Measurements from ENCODE around the gene MINDY4. TPM values are rescaled to one million over a fixed set of nuclear protein-coding genes. Genes with fewer than 3 reads are reported as not detected.

MINDY4 gene
- 1.5 and 2.5 TPM in 2 replicates for total RNA-seq (2014; rRNA removed; shearing (Covaris generic); ENCODE audit: low replicate concordance)

DNA sequence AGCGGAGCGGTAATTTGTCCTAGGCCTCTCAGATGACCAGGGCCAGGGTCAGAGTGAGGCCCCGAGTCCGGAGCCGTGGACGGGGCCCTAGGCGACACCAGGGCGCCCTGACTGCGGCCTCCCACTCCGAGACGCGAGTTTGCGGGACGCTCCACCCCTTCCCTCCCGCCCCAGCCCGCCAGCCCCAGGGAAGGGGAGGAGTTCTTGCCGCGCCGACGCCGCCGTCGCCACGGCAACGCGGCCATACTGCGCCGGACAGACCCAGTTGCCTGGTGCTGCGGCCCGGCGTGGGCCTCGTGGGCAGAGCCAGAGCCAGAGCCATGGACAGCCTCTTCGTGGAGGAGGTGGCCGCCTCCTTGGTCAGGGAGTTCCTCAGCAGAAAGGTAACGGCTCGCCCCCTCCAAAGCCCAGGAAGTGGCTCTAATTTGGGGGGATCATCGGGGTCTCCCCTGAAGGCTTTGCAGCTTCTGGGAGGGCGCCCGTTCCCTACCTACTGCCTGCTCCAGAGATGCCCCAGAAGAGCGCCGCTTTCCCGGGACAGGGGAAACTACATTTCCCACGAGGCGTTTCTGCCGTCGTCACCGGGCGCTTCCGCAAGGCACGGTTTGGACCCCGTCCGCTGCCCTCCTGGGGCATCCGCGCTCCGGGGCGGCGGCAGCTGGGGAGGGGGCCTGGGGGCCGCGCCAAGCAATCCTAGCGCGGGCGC is at the start of gene MINDY4:
Gene MINDY4, plus strand, starts transcription at position 244 of the 706 bp plus-strand sequence. Its CDS starts 77 bp downstream, at position 321.
- Histone ChIP-seq H3K27ac (ENCODE audit: low read length) (no peak within 1 kb of the TSS), H4K20me1 (ENCODE audit: insufficient read depth, low read depth, low read length) (peaks cover 13% of the 10 kb centered on the region), H3K9me3 (ENCODE audit: low read length) (no peaks in the 10 kb centered on the region), H3K4me3 (ENCODE audit: low read length) (peak within 1 kb of the TSS; percentile 79), H3K4me2 (ENCODE audit: low read depth, low read length, poor library complexity, severe bottlenecking) (peak within 1 kb of the TSS; percentile 83), H3K79me2 (ENCODE audit: low read length) (no peaks in the 10 kb centered on the region), H3K9ac (ENCODE audit: low read length) (peak within 1 kb of the TSS; percentile 76), H3K4me1 (ENCODE audit: low read length) (peaks cover 13% of the 10 kb centered on the region), H3K9me2 (replicated peaks; ENCODE audit: insufficient read depth, low read length) (no peaks in the 10 kb centered on the region), H3K27me3 (ENCODE audit: low read length) (no peaks in the 10 kb centered on the region), H3K36me3 (ENCODE audit: insufficient read depth, low read length) (no peaks in the 10 kb centered on the region), H2AFZ (ENCODE audit: low read length) (peak within 1 kb of the TSS; percentile 80)
- DNase-seq = peak; percentile 89

DNA sequence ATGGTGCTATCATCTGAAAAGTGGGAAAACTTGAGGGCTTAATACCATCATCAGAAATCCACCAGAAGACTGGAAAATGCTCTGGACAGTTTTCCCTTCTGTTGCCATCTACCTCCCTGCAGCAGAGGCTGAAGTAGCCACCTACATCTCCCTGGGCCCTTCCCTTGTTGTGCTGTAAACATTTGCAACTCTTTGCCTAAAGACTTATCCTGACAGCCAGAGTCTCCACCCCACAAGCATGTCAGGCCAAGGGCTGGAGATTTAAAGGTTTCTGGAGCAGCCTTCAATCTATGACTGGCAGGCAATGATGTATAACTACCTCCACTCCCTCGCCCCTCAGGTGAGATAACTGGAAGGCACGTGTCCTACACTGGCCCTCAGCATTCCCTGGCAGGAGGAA is 49.0 kb upstream of the MINDY4 start:
- Histone ChIP-seq H3K27ac (ENCODE audit: low read length) (no peak overlapping the region), H3K79me2 (ENCODE audit: low read length) (no peaks in the 10 kb centered on the region), H4K20me1 (ENCODE audit: insufficient read depth, low read depth, low read length) (no peaks in the 10 kb centered on the region), H3K4me1 (ENCODE audit: low read length) (peaks cover 11% of the 10 kb centered on the region), H3K36me3 (ENCODE audit: insufficient read depth, low read length) (no peaks in the 10 kb centered on the region), H3K9ac (ENCODE audit: low read length) (no peak overlapping the region), H3K4me2 (ENCODE audit: low read depth, low read length, poor library complexity, severe bottlenecking) (no peak overlapping the region), H2AFZ (ENCODE audit: low read length) (no peak overlapping the region), H3K27me3 (ENCODE audit: low read length) (no peaks in the 10 kb centered on the region), H3K4me3 (ENCODE audit: low read length) (no peak overlapping the region), H3K9me2 (replicated peaks; ENCODE audit: insufficient read depth, low read length) (no peaks in the 10 kb centered on the region), H3K9me3 (ENCODE audit: low read length) (no peaks in the 10 kb centered on the region)
- no peak for DNase-seq

- Histone ChIP-seq H3K36me3 (ENCODE audit: insufficient read depth, low read length) (no peaks in the 10 kb centered on the region), H3K27ac (ENCODE audit: low read length) (no peak overlapping the region), H3K4me1 (ENCODE audit: low read length) (peaks cover 16% of the 10 kb centered on the region), H3K9me3 (ENCODE audit: low read length) (no peaks in the 10 kb centered on the region), H3K4me3 (ENCODE audit: low read length) (no peak overlapping the region), H4K20me1 (ENCODE audit: insufficient read depth, low read depth, low read length) (no peaks in the 10 kb centered on the region), H3K9me2 (replicated peaks; ENCODE audit: insufficient read depth, low read length) (no peaks in the 10 kb centered on the region), H3K4me2 (ENCODE audit: low read depth, low read length, poor library complexity, severe bottlenecking) (no peak overlapping the region), H2AFZ (ENCODE audit: low read length) (no peak overlapping the region), H3K27me3 (ENCODE audit: low read length) (no peaks in the 10 kb centered on the region), H3K9ac (ENCODE audit: low read length) (no peak overlapping the region), H3K79me2 (ENCODE audit: low read length) (no peaks in the 10 kb centered on the region)
- no peak for DNase-seq
These were observed 48.5 kb upstream of the MINDY4 start for GRCh38 chr7:30722671-30723070.

DNA sequence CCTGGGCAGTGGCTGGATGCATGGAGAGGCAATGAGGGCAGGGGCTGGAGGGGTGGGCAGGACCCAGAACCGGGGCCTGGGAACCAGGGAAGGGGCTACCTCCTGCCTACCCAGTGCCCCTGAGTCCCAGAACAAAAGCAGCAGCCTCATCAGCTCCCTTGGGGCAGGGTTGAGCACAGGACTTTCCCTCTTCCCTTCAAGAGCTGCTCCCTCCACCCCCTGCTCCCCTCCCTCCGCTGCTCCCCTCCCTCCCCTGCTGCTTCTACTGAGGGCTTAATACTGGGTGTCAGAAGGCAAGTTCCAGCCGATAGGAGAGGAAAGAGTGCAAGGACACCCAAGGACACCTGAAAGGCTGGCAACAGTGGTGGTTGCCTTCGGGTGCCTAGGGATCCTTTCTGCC is 47.4 kb upstream of the MINDY4 start:
- Histone ChIP-seq H3K9ac (ENCODE audit: low read length) (no peak overlapping the region), H3K4me1 (ENCODE audit: low read length) (peaks cover 25% of the 10 kb centered on the region), H3K9me2 (replicated peaks; ENCODE audit: insufficient read depth, low read length) (no peaks in the 10 kb centered on the region), H3K27ac (ENCODE audit: low read length) (no peak overlapping the region), H3K4me3 (ENCODE audit: low read length) (no peak overlapping the region), H3K79me2 (ENCODE audit: low read length) (no peaks in the 10 kb centered on the region), H2AFZ (ENCODE audit: low read length) (no peak overlapping the region), H4K20me1 (ENCODE audit: insufficient read depth, low read depth, low read length) (no peaks in the 10 kb centered on the region), H3K36me3 (ENCODE audit: insufficient read depth, low read length) (no peaks in the 10 kb centered on the region), H3K9me3 (ENCODE audit: low read length) (no peaks in the 10 kb centered on the region), H3K27me3 (ENCODE audit: low read length) (no peaks in the 10 kb centered on the region), H3K4me2 (ENCODE audit: low read depth, low read length, poor library complexity, severe bottlenecking) (no peak overlapping the region)
- no peak for DNase-seq

- H3K9ac ChIP-seq (ENCODE audit: low read length) = peak overlapping the region; percentile 67
- H4K20me1 ChIP-seq (ENCODE audit: insufficient read depth, low read depth, low read length) = no peaks in the 10 kb centered on the region
- H3K9me3 ChIP-seq (ENCODE audit: low read length) = no peaks in the 10 kb centered on the region
- peaks cover 25% of the 10 kb centered on the region for H3K4me1 ChIP-seq (ENCODE audit: low read length)
- H3K36me3 ChIP-seq (ENCODE audit: insufficient read depth, low read length) = no peaks in the 10 kb centered on the region
- DNase-seq = peak; percentile 65
- peak overlapping the region; percentile 83 for H3K4me2 ChIP-seq (ENCODE audit: low read depth, low read length, poor library complexity, severe bottlenecking)
- H3K79me2 ChIP-seq (ENCODE audit: low read length) = no peaks in the 10 kb centered on the region
- H2AFZ ChIP-seq (ENCODE audit: low read length) = no peak overlapping the region
- H3K9me2 ChIP-seq (replicated peaks; ENCODE audit: insufficient read depth, low read length) = no peaks in the 10 kb centered on the region
- H3K27ac ChIP-seq (ENCODE audit: low read length) = peak overlapping the region; percentile 64; the same call in 1 of the 2 replicates
- H3K4me3 ChIP-seq (ENCODE audit: low read length) = peak overlapping the region; percentile 61; the same call in 1 of the 2 replicates
- H3K27me3 ChIP-seq (ENCODE audit: low read length) = no peaks in the 10 kb centered on the region
These were observed 44.8 kb upstream of the MINDY4 start for GRCh38 chr7:30726296-30727006.

- no peaks in the 10 kb centered on the region for H3K9me3 ChIP-seq (ENCODE audit: low read length)
- H3K27me3 ChIP-seq (ENCODE audit: low read length) = no peaks in the 10 kb centered on the region
- no peaks in the 10 kb centered on the region for H3K9me2 ChIP-seq (replicated peaks; ENCODE audit: insufficient read depth, low read length)
- H3K4me3 ChIP-seq (ENCODE audit: low read length) = peak overlapping the region; percentile 61; the same call in 1 of the 2 replicates
- H3K4me2 ChIP-seq (ENCODE audit: low read depth, low read length, poor library complexity, severe bottlenecking) = peak overlapping the region; percentile 83
- H3K27ac ChIP-seq (ENCODE audit: low read length) = peak overlapping the region; percentile 64; the same call in 1 of the 2 replicates
- H3K36me3 ChIP-seq (ENCODE audit: insufficient read depth, low read length) = no peaks in the 10 kb centered on the region
- peaks cover 25% of the 10 kb centered on the region for H3K4me1 ChIP-seq (ENCODE audit: low read length)
- H2AFZ ChIP-seq (ENCODE audit: low read length) = peak overlapping the region; percentile 54
- H4K20me1 ChIP-seq (ENCODE audit: insufficient read depth, low read depth, low read length) = no peaks in the 10 kb centered on the region
- H3K9ac ChIP-seq (ENCODE audit: low read length) = peak overlapping the region; percentile 67
- no peaks in the 10 kb centered on the region for H3K79me2 ChIP-seq (ENCODE audit: low read length)
- peak; percentile 78 for DNase-seq
These were observed 43.9 kb upstream of the MINDY4 start for GRCh38 chr7:30727061-30727945.

GRCh38 chr7:30728591-30729100 is 42.6 kb upstream of the MINDY4 start:
- H2AFZ ChIP-seq (ENCODE audit: low read length) = no peak overlapping the region
- no peaks in the 10 kb centered on the region for H4K20me1 ChIP-seq (ENCODE audit: insufficient read depth, low read depth, low read length)
- no peak for DNase-seq
- H3K4me3 ChIP-seq (ENCODE audit: low read length) = no peak overlapping the region
- no peaks in the 10 kb centered on the region for H3K36me3 ChIP-seq (ENCODE audit: insufficient read depth, low read length)
- no peak overlapping the region for H3K9ac ChIP-seq (ENCODE audit: low read length)
- no peaks in the 10 kb centered on the region for H3K79me2 ChIP-seq (ENCODE audit: low read length)
- no peak overlapping the region for H3K4me2 ChIP-seq (ENCODE audit: low read depth, low read length, poor library complexity, severe bottlenecking)
- no peak overlapping the region for H3K27ac ChIP-seq (ENCODE audit: low read length)
- peaks cover 25% of the 10 kb centered on the region for H3K4me1 ChIP-seq (ENCODE audit: low read length)
- no peaks in the 10 kb centered on the region for H3K9me2 ChIP-seq (replicated peaks; ENCODE audit: insufficient read depth, low read length)
- no peaks in the 10 kb centered on the region for H3K27me3 ChIP-seq (ENCODE audit: low read length)
- no peaks in the 10 kb centered on the region for H3K9me3 ChIP-seq (ENCODE audit: low read length)

Measured in Karpas-422 (cell line).